GM18519 (cell line): ENCODE results near the gene PRKACA.

ENCODE experiments used
- ATAC-seq: cut with Tn5 transposase; IDR thresholded peaks from one replicate; pipeline ENCODE4 v1.9.1; 2021; ENCODE audit warnings: mild to moderate bottlenecking, moderate library complexity; ENCODE audit not compliant: unreplicated experiment, low FRiP score

Gene PRKACA

GRCh38 chr19:14097532-14098151, 19.9 kb downstream of the PRKACA start:
- ATAC-seq: no peak

GRCh38 chr19:14096272-14096992, 21.1 kb downstream of the PRKACA start:
- no peak for ATAC-seq

GRCh38 chr19:14094854-14095253, 22.7 kb downstream of the PRKACA start:
- no peak for ATAC-seq

GRCh38 chr19:14093117-14093823, 24.3 kb downstream of the PRKACA start:
- no peak for ATAC-seq

GRCh38 chr19:14091813-14092462, 25.6 kb downstream of the PRKACA start:
- ATAC-seq: no peak

- ATAC-seq: peak; percentile 35
Observed at GRCh38 chr19:14091081-14091812, 26.3 kb downstream of the PRKACA start.

GRCh38 chr19:14090509-14091080, 27.0 kb downstream of the PRKACA start, which contains the start of gene SAMD1:
SAMD1 (minus strand) TSS chr19:14090751.
- peak; percentile 10 for ATAC-seq

GRCh38 chr19:14089662-14090508, 27.7 kb downstream of the PRKACA start:
- no peak for ATAC-seq

GRCh38 chr19:14089412-14089661, 28.2 kb downstream of the PRKACA start:
- ATAC-seq: no peak

GRCh38 chr19:14088634-14089411, 28.7 kb downstream of the PRKACA start:
- no peak for ATAC-seq

GRCh38 chr19:14086098-14086497, 31.5 kb downstream of the PRKACA start:
- no peak for ATAC-seq

GRCh38 chr19:14085309-14085995, 32.1 kb downstream of the PRKACA start, which contains the start of gene C19orf67:
C19orf67 (minus strand) TSS chr19:14085783; CDS start chr19:14085627, 156 bp downstream.
- ATAC-seq: no peak

- ATAC-seq: no peak
Observed at GRCh38 chr19:14082675-14082960, 34.9 kb downstream of the PRKACA start.

- ATAC-seq: no peak
Observed at GRCh38 chr19:14081797-14082674, 35.5 kb downstream of the PRKACA start.

GRCh38 chr19:14080887-14081796, 36.4 kb downstream of the PRKACA start:
- peak; percentile 78 for ATAC-seq

- no peak for ATAC-seq
Observed at GRCh38 chr19:14078411-14078810, 39.2 kb downstream of the PRKACA start.
